Neural cell (in vitro differentiated cells): ENCODE data around the gene PITPNB. TPM values are rescaled to one million over a fixed set of nuclear protein-coding genes. Genes with fewer than 3 reads are reported as not detected.

Experiments used
- H2AFZ ChIP-seq: fragments of 200-600, 300-800 bp; sonication (generic), shearing (Covaris generic); 2 replicates; pipeline ENCODE4 v1.6.0; 2014; ENCODE audit warnings: low read depth, mild to moderate bottlenecking, antibody characterized with exemption, low read length, moderate library complexity
- H3F3A ChIP-seq: fragments of 200-600 bp; shearing (Covaris generic); 2 replicates; pipeline ENCODE4 v1.6.1; 2016; ENCODE audit warnings: mild to moderate bottlenecking, moderate library complexity, mixed read lengths, antibody characterized with exemption, low read length; ENCODE audit not compliant: insufficient read depth, poor library complexity, severe bottlenecking
- H3K27ac ChIP-seq: fragments of 200-600, 300-800 bp; sonication (generic), shearing (Covaris generic); 2 replicates; pipeline ENCODE4 v1.5.1; 2014; ENCODE audit warnings: mild to moderate bottlenecking, low read length, moderate library complexity
- H3K27me3 ChIP-seq: fragments of 300-800, 200-600 bp; sonication (generic), shearing (Covaris generic); 2 replicates; pipeline ENCODE4 v1.6.0; 2014; ENCODE audit warnings: mild to moderate bottlenecking, low read depth, low read length, moderate library complexity; ENCODE audit not compliant: insufficient read depth
- H3K36me3 ChIP-seq: fragments of 300-800, 200-600 bp; sonication (generic), shearing (Covaris generic); 2 replicates; pipeline ENCODE4 v1.5.1; 2014; ENCODE audit warnings: mild to moderate bottlenecking, antibody characterized with exemption, low read length, moderate library complexity; ENCODE audit not compliant: insufficient read depth
- H3K4me2 ChIP-seq: fragments of 300-800, 200-600 bp; sonication (generic), shearing (Covaris generic); 2 replicates; pipeline ENCODE4 v1.6.0; 2014; ENCODE audit warnings: mild to moderate bottlenecking, low read length
- H3K4me3 ChIP-seq: fragments of 300-800, 200-600 bp; sonication (generic), shearing (Covaris generic); 2 replicates; pipeline ENCODE4 v1.5.1; 2014; ENCODE audit warnings: mild to moderate bottlenecking, low read length, moderate library complexity
- H3K79me2 ChIP-seq: fragments of 200-600 bp; shearing (Covaris generic); replicated peaks from 2 replicates; pipeline ENCODE4 v1.6.0; 2014; ENCODE audit warnings: mild to moderate bottlenecking, low read length, moderate library complexity; ENCODE audit not compliant: insufficient read depth
- H3K9ac ChIP-seq: fragments of 300-800, 200-600 bp; sonication (generic), shearing (Covaris generic); 2 replicates; pipeline ENCODE4 v1.6.1; 2016; ENCODE audit warnings: mild to moderate bottlenecking, low read length, mixed read lengths
- H3K9me2 ChIP-seq: fragments of 200-600 bp; shearing (Covaris generic); 2 replicates; pipeline ENCODE4 v1.6.1; 2016; ENCODE audit warnings: mild to moderate bottlenecking, low read length, mixed read lengths; ENCODE audit not compliant: insufficient read depth
- H3K9me3 ChIP-seq: fragments of 200-600, 300-800 bp; sonication (generic), shearing (Covaris generic); 2 replicates; pipeline ENCODE4 v1.6.1; 2016; ENCODE audit warnings: mild to moderate bottlenecking, mixed run types, low read length, moderate library complexity, mixed read lengths
- H4K20me1 ChIP-seq: fragments of 200-600 bp; shearing (Covaris generic); 2 replicates; pipeline ENCODE4 v1.6.1; 2016; ENCODE audit warnings: mild to moderate bottlenecking, mixed run types; ENCODE audit not compliant: insufficient read depth
- EP300 ChIP-seq: fragments of 450-650 bp; conservative IDR thresholded peaks from 2 replicates; pipeline ENCODE4 v1.6.1; 2014; ENCODE audit warnings: antibody characterized with exemption, mild to moderate bottlenecking, moderate library complexity; ENCODE audit not compliant: poor library complexity, severe bottlenecking
- EZH2 ChIP-seq: fragments of 200-600, 300-800 bp; shearing (Covaris generic), sonication (generic); IDR thresholded peaks from 2 replicates; pipeline ENCODE4 v1.6.1; 2014; ENCODE audit warnings: antibody characterized with exemption, low read length, borderline replicate concordance, mild to moderate bottlenecking; ENCODE audit not compliant: insufficient read depth, poor library complexity, severe bottlenecking
- MXI1 ChIP-seq: fragments of 450-650 bp; conservative IDR thresholded peaks from 2 replicates; pipeline ENCODE4 v1.6.1; 2014; ENCODE audit warnings: antibody characterized with exemption, mild to moderate bottlenecking; ENCODE audit not compliant: poor library complexity, severe bottlenecking
- POLR2AphosphoS5 ChIP-seq: IDR thresholded peaks from 2 replicates; pipeline ENCODE4 v1.6.1; 2012
- RAD21 ChIP-seq: fragments of 450-650 bp; conservative IDR thresholded peaks from 2 replicates; pipeline ENCODE4 v1.6.1; 2014; ENCODE audit warnings: antibody characterized with exemption, mild to moderate bottlenecking, moderate library complexity
- SMC3 ChIP-seq: fragments of 450-650 bp; conservative IDR thresholded peaks from 2 replicates; pipeline ENCODE4 v1.6.1; 2014; ENCODE audit warnings: antibody characterized with exemption, mild to moderate bottlenecking, moderate library complexity; ENCODE audit not compliant: poor library complexity
- TAF1 ChIP-seq: IDR thresholded peaks from 2 replicates; pipeline ENCODE4 v1.6.1; 2012; ENCODE audit warnings: low read depth
- polyA plus RNA-seq: library from polyadenylated mRNA; depleted of rRNA; stranded (reverse); fragments of >200 nt; gene quantifications from 2 replicates; pipeline ENCODE4 v1.2.3, GENCODE V29; 2014
- TF ChIP-seq, protein P1 (sequence below): IDR thresholded peaks from 2 replicates; pipeline ENCODE4 v1.6.1; 2012; ENCODE audit warnings: borderline replicate concordance
- TF ChIP-seq, protein P2 (sequence below): fragments of 450-650 bp; IDR thresholded peaks from 2 replicates; pipeline ENCODE4 v1.5.1; 2014; ENCODE audit warnings: antibody characterized with exemption, mild to moderate bottlenecking, moderate library complexity; ENCODE audit not compliant: poor library complexity, severe bottlenecking

The PITPNB gene
- polyA plus RNA-seq, 1 donor from 2014 or later = 44.8 TPM

DNA sequence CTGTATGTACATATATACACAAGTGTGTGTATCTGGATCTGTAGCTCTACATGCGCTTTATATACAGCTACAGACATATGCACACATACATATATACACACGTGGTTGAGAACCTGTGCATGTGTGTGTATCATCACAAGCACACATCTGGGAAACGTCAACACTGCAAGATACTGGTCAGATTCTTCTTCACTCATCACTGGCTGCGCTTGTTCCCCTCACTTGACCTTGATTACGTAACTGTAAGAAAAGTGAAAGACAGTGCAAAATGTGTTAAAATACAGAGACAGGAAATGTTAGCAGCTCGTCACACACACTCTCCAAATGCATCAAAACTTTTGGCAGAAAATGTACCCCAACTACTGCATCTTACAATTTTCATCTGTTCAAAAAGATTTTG lies 65.6 kb downstream of the PITPNB start:
- no peak overlapping the region for H3K27ac ChIP-seq
- no peaks in the 10 kb centered on the region for H3K9me2 ChIP-seq
- H3K79me2 ChIP-seq = no peaks in the 10 kb centered on the region
- no peaks in the 10 kb centered on the region for H3K27me3 ChIP-seq
- H3K9me3 ChIP-seq = no peaks in the 10 kb centered on the region
- H3K4me2 ChIP-seq = no peak overlapping the region
- H3K4me3 ChIP-seq = no peak overlapping the region
- TF ChIP-seq POLR2AphosphoS5 (no peak), SMC3 (no peak), EP300 (no peak)
- peaks cover 7% of the 10 kb centered on the region for H3K36me3 ChIP-seq
- no peak overlapping the region for H3K9ac ChIP-seq
- no peaks in the 10 kb centered on the region for H4K20me1 ChIP-seq
- no peak overlapping the region for H2AFZ ChIP-seq
- no peaks in the 10 kb centered on the region for H3F3A ChIP-seq

DNA sequence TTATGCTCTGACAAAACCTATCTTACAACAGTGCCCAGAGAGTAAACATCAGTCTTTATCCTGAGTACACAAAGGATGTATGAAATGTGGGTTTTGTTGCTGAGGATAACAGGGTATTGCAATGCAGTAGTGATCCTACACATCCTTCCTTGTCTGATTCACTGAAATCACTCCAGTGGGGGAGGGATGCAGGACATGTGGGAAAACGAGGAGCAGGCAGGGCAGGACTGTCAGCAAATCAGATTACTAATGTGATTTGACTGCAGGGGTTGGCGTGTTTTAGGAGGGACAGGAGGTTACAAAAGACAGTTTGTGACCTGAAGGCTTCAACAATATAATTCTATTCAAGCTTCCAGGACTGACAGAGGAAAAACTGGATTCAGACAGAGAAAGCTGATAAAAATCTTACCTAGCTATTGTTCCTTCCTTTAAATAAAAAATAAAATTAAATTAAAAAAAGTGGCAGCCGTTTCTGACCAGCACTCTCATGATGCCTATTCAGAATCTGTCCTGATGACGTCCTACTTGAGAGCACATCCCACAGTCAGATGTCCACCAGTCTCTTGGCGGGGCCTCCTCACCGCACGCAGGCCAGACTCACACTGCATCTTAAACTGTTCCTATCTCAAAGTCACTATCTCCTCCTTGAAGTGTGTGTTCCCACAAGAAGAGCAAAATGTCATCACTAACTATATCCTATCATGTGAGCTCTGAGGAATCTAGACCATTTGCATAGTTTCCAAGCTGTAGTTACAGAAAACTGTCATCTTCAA lies 66.9 kb downstream of the PITPNB start:
- no peak overlapping the region for H2AFZ ChIP-seq
- no peaks in the 10 kb centered on the region for H4K20me1 ChIP-seq
- H3K79me2 ChIP-seq = no peaks in the 10 kb centered on the region
- no peaks in the 10 kb centered on the region for H3K9me2 ChIP-seq
- H3F3A ChIP-seq = no peaks in the 10 kb centered on the region
- no peak overlapping the region for H3K4me2 ChIP-seq
- H3K9me3 ChIP-seq = no peaks in the 10 kb centered on the region
- no peak overlapping the region for H3K4me3 ChIP-seq
- TF ChIP-seq, protein P1, sequence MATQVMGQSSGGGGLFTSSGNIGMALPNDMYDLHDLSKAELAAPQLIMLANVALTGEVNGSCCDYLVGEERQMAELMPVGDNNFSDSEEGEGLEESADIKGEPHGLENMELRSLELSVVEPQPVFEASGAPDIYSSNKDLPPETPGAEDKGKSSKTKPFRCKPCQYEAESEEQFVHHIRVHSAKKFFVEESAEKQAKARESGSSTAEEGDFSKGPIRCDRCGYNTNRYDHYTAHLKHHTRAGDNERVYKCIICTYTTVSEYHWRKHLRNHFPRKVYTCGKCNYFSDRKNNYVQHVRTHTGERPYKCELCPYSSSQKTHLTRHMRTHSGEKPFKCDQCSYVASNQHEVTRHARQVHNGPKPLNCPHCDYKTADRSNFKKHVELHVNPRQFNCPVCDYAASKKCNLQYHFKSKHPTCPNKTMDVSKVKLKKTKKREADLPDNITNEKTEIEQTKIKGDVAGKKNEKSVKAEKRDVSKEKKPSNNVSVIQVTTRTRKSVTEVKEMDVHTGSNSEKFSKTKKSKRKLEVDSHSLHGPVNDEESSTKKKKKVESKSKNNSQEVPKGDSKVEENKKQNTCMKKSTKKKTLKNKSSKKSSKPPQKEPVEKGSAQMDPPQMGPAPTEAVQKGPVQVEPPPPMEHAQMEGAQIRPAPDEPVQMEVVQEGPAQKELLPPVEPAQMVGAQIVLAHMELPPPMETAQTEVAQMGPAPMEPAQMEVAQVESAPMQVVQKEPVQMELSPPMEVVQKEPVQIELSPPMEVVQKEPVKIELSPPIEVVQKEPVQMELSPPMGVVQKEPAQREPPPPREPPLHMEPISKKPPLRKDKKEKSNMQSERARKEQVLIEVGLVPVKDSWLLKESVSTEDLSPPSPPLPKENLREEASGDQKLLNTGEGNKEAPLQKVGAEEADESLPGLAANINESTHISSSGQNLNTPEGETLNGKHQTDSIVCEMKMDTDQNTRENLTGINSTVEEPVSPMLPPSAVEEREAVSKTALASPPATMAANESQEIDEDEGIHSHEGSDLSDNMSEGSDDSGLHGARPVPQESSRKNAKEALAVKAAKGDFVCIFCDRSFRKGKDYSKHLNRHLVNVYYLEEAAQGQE = no peak
- no peak for TF ChIP-seq SMC3
- TF ChIP-seq MXI1 = no peak
- TF ChIP-seq, protein P2, sequence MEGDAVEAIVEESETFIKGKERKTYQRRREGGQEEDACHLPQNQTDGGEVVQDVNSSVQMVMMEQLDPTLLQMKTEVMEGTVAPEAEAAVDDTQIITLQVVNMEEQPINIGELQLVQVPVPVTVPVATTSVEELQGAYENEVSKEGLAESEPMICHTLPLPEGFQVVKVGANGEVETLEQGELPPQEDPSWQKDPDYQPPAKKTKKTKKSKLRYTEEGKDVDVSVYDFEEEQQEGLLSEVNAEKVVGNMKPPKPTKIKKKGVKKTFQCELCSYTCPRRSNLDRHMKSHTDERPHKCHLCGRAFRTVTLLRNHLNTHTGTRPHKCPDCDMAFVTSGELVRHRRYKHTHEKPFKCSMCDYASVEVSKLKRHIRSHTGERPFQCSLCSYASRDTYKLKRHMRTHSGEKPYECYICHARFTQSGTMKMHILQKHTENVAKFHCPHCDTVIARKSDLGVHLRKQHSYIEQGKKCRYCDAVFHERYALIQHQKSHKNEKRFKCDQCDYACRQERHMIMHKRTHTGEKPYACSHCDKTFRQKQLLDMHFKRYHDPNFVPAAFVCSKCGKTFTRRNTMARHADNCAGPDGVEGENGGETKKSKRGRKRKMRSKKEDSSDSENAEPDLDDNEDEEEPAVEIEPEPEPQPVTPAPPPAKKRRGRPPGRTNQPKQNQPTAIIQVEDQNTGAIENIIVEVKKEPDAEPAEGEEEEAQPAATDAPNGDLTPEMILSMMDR = no peak
- no peak for TF ChIP-seq EZH2
- TF ChIP-seq TAF1 = no peak
- no peak for TF ChIP-seq POLR2AphosphoS5
- TF ChIP-seq RAD21 = no peak
- no peak for TF ChIP-seq EP300
- H3K36me3 ChIP-seq = peaks cover 7% of the 10 kb centered on the region
- H3K27me3 ChIP-seq = no peaks in the 10 kb centered on the region
- peak overlapping the region; percentile 4 for H3K9ac ChIP-seq
- peak overlapping the region; percentile 22 for H3K27ac ChIP-seq
